ENCODE measurements around the gene SPOCK2.
"Not testable (repeated sequence)": the region's sequence is repeated elsewhere in the genome, so short reads cannot be mapped to it uniquely, and the experiment has no call there.

Gene SPOCK2

DNA sequence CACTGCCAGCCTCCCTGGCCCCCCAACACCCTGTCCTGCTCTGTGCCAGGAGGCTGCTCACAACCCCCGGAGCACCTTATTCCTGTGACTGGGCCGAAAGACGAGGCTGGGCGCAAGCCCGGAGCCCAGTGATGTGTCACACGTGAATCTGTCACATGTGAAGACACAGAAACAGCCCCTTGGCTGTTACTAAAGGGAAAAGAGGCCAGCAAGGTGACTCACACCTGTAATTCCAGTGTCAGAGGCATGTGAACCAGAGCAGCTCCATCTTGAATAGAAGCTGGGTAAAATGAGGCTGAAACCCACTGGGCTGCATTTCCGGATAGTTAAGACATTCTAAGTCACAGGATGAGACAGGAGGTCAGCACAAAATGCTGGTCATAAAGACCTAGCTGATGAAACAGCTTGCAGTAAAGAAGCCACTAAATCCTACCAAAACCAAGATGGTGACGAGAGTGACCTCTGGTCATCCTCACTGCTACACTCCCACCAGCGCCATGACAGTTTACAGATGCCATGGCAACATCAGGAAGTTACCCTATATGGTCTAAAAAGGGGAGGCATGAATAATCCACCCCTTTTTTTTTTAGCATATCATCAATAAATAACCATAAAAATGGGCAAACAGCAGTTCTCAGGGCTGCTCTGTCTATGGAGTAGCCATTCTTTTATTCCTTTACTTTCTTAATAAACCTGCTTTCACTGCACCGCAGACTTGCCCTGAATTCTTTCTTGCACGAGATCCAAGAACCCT, 55.8 kb downstream of the SPOCK2 start:
- DNase-seq (ENCODE audit: low spot score), result not testable (repeated sequence)

DNA sequence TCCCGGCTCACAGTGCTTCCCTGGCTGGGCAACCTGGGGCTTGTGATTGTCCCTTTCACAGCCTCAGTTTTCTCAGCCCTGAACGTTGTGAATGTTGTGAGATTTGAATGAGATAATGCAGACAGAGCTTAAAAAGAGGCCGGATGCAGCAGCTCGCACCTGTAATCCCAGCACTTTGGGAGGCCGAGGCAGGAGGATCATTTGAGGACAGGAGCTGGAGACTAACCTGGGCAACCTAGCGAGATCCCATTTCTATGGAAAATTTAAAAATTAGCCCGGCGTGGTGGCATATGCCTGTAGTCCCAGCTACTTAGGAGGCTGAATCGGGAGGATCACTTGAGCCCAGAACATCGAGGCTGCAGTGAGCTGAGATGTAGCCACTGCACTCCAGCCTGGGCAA, 56.6 kb downstream of the SPOCK2 start:
- no peak for DNase-seq (ENCODE audit: low spot score)

- no peak for DNase-seq (ENCODE audit: low spot score)
Measured at GRCh38 chr10:72030762-72031543, 57.4 kb downstream of the SPOCK2 start.

GRCh38 chr10:72029414-72029813, 58.9 kb downstream of the SPOCK2 start:
- no peak for DNase-seq (ENCODE audit: low spot score)

DNA sequence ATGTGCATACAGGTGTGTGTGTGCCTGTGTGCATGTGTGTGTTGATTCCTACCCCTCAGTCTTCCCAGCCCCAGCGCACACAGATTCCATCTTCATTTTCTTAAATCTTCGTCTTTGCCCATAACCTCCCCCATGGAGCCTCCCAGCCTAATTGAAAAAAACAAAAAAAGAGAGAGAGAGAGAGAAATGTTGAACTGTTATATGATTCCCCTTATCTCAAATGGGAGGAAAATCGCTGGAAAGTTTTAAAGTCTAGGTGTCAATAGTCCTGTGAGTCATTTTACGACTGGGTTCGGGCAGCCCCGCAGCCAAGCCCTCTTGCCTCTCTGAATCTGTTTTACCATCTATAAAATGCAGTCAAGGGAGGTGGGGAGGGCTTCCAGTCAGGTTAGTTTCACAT, 60.9 kb downstream of the SPOCK2 start:
- DNase-seq (ENCODE audit: low spot score), result no peak

DNA sequence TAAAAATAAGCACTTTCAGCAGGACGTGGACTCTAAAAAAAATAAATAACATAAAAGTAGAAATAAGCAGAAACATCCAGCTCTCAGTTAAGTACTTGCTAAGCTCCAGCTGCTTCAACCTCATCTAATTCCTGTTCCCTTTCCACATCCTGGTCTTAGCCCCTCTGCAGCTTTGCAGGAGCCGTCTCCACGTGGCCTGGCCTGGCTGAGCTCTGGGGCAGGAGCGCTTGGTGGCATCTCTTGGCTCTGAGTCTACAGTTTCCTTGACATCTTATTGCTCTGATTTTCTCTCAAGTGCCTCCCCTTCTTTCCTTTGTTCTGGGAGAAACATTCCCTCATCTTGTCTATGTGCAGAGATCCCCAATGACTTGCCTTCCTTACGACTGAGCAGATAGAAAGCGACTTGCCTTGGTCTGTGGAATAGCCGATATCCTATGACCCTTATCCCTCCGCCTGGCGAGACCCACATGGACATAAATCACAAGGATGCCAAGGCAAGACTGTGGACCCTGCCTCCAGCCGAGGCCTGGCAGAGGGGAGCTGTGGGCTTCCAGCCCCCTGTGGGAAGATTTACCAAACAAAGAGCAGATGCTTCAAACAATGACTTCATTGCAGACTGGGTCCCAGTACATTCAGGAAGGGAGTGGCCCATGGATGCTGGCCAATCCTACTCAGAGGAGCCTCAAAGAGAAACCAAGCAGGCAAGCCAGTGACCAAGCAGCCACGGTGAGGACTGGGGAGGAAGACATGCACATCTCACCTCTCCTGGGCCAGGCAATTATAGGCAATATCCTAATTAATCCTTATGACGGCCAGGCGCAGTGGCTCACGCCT, 61.9 kb downstream of the SPOCK2 start:
- no peak for DNase-seq (ENCODE audit: low spot score)

DNA sequence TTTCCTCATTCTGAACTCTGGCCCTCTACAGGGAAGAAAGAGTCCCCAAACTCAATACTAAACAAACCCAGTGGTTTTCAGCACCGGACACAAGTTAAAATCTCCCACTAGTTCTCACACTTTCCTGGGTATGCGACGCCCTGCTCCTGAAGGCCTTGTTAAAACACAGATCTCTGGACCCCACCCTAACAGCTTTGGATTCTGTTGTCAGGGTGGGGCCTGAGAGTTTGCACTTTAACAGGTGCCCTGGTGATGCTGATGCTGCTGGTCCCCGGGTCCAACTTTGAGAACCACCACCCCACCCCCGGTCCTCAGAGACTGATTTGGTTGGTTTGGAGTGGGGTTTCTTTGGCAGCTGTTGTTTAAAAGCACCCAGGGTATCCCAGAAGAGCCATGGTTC, 62.5 kb downstream of the SPOCK2 start:
- no peak for DNase-seq (ENCODE audit: low spot score)

- no peak for DNase-seq (ENCODE audit: low spot score)
Measured at GRCh38 chr10:72025400-72025799, 63.0 kb downstream of the SPOCK2 start.

DNA sequence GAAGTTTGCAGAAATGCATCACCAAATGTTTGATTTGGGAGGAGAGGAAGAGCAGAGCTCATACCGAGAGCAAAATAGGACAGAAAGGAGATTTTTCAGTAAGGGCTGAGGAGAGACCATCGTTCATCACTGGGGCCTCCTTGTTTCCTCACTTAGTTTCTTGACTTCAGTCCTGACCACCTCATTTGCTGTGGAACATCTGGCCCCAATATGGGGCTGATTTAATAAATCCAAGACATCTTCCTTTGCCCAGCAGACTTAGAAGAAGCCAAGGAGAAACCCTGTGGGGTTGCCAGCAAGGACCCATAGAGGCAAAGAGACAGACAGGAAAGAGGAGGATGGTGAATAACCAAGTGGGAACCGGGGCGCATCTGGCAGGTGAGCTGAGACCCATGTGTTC, 63.8 kb downstream of the SPOCK2 start:
- DNase-seq (ENCODE audit: low spot score), result no peak

DNA sequence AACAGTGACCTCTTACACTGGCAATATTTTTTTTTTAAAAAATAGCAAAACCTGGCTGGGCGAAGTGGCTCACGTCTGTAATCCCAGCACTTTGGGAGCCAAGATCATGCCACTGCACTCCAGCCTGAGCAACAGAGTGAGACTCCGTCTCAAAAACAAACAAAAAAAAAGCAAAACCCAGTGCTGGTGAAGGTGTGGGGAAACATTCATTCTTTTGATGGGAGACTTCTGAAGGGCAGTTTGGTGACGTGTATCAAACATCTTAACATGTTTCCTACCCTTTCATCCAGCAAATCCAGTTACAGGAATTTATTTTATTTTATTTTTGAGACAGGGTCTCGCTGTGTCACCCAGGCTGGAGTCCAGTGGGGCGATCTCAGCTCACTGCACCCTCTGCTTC, 66.1 kb downstream of the SPOCK2 start:
- DNase-seq (ENCODE audit: low spot score), result no peak

DNA sequence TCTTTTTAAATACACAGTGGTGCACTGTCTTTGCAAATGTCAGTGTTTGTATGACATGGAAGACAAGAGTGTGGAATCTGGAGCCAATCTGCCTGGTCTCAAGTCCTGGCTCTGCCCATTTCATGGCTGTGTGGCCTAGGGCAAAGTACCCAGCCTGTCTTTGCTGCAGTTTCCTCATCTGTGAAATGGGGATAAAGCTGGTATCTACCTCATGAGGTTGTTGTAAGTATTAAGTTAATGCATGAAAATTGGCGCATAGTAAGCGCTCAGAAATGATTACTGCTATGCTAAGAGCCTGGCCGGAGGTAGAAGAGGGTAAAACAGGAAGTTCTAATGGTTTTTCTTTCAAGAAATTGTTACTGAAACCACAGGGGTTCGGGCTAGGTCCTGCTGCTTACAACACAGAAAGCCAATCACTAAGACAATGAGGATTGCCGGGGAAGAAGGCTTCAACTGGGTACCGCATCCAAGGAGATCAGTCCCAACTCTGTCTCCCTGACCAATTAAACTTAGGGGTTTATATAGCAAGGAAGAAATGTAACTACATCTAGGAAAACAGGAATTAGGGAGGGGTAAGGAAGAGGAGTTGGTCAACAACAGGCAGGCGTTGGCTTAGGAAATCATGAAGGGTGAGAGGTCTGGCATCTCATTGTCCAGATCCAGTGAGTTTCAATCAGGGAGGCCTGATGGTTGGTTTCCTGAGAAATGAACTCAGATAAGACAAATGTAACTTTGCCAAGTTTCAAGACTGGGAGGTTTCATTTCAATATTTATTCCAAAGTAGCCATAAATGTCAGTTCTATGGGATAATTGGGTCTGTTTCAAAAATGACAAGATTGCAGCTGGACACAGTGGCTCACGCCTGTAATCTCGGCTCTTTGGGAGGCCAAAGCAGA, 67.2 kb downstream of the SPOCK2 start:
- no peak for DNase-seq (ENCODE audit: low spot score)

DNA sequence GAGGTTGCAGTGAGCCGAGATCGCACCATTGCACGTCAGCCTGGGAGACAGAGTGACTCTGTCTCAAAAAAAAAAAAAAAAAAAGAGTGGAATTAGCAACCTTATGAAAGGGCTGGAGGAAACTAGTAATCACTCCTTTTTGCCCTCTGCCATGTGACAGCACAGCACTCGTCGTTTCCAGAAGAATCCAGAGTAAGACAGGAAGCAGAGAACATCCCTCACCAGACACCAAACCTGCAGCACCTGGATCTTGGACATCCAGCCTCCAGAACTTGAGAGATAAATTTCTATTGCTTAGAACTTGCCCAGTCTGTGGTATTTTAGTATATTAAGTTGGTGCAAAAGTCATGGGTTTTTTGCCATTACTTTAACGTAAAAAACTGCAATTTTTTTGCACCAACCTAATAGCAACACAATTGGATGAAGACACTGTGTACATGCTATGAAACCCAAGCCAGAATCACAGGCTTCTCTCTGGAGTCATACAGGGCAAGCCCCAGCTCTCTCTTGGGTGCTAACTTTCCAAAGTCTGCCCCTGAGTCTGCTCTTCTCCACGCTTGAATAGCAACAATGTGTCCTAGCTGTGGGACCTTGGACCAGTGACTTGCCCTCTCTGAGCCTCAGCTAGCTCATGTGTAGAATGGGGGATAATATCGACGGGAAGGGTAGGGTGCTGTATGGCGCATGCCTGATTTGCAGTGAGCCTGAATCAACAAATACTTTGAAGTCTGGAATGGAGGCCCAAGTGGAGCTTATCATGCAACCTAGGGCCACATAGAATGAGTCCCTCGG, 69.1 kb downstream of the SPOCK2 start:
- DNase-seq (ENCODE audit: low spot score), result no peak

GRCh38 chr10:72016608-72017300, 71.6 kb downstream of the SPOCK2 start:
- no peak for DNase-seq (ENCODE audit: low spot score)

GRCh38 chr10:72015841-72016240, 72.5 kb downstream of the SPOCK2 start:
- no peak for DNase-seq (ENCODE audit: low spot score)

DNA sequence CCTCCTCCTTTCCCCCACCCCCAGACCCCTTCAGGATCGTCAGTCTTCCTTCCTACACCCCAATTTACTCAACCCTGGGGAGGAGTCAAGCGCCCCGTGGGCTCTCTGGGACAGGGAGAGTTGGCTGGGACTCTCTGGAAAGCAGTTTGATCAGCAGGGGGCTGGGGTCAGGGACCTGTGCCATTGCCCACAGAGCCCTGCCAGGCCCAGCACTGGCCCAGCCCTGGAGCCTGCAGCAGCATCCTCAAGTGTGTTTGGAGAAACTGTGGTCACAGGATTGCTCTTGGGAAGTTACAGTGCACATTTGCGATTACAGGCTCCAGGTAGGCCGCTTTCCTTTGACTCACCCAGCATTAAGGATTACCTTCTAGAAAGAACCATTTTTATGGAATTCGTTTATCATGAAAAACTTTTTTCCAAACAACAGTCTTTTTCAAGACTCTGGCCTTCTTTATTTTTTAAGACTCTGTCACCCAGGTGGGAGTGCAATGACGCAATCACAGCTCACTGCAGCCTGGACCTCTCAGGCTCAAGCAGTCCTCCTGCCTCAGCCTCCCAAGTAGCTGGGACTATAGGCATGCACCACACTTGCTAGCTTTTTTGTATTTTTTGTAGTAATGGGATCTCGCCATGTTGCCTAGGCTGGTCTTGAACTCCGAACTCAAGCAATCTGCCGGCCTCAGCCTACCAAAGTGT, 73.4 kb downstream of the SPOCK2 start:
- no peak for DNase-seq (ENCODE audit: low spot score)

- DNase-seq (ENCODE audit: low spot score), result no peak
Measured at GRCh38 chr10:72014197-72014596, 74.2 kb downstream of the SPOCK2 start.

DNA sequence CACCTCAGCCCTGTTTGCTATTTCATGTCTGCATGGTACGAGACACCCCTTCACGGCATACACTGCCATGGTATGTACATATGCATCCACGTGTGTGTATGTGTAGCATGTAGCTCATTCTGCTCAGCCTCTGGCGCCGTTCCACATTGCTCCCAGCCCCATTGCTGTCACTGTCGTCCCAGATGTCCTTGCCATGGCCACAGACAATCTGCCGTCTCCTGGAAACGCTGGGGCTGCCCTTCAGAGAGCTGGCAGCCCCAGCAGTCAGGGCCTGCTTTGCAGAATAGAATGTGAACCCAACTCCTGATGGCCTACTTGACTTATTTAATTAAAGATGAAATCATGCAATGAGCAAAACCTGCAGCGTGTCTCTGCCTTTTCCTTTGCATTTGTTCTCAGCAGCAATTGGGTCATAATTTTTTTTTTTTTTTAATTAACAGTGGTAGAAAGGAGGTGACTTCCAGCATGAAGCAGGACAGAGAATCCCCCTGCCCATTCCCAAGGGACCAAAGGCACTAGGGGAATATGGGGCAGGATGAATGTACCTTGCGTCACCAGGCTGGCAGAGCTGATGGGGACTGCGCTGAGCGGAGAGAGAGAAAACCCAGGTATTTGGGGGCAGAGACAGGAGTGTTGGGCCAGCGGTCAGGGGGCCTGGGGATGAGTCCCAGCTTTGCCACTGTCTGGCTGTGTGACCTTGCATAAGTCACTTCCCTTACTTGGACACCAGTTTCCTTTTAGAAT, 75.0 kb downstream of the SPOCK2 start:
- no peak for DNase-seq (ENCODE audit: low spot score)

DNA sequence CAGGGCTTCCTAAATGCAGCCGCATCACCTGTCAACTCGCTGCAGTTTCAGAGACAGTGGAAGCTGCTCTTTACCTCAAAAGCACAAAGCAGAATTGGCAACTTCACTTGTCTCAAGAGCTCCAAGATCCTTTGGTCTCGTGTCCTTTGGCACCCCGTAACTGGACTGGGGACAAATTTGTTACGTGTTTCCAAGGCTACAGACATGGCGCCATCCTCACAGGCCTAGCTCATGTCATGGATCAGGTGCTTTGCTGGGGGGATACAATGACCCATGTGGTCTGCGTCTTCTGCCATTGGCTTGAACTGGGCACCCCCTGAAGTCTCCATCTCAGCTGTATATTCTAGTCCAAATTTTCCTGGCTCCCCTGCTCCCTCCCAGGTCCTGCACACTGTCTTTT, 75.6 kb downstream of the SPOCK2 start:
- DNase-seq (ENCODE audit: low spot score), result no peak

DNA sequence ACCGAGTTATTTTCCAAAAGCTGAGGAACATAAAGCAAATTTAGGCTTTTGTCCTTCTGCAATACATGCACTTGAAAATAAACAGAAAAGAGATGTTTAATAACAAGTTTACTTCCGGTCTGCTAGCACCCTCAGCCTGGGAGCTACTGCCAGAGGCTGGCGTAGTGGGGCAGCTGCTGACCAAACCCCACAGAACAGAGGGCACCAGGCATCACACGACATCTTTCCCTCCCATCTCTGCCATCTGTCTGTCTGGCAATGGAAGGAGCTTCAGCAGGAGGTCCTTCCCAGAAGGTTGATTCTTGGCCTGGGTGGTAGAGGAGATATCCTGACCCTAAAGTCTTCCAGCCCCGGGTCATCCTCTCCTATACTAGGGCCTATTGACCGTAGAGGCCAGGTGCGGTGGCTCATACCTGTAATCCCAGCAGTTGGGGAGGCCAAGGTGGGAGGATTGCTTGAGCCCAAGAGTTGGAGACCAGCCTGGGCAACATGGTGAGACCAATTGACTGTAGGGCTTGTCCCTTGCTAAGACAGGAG, 76.3 kb downstream of the SPOCK2 start:
- DNase-seq (ENCODE audit: low spot score), result no peak

All from hematopoietic multipotent progenitor cell treated with erythropoietin and hydrocortisone succinate and interleukin-3 and kit ligand, for 15 days (in vitro differentiated cells).